Myocyte (in vitro differentiated cells): ENCODE measurements around the gene RSRC1. TPM values are rescaled to one million over a fixed set of nuclear protein-coding genes. Genes with fewer than 3 reads are reported as not detected.
"Not testable (repeated sequence)": the region's sequence is repeated elsewhere in the genome, so short reads cannot be mapped to it uniquely, and the experiment has no call there.

Source experiments
- DNase-seq: peaks from one replicate; pipeline ENCODE4 v3.0.0-alpha.2; 2012; ENCODE audit warnings: low read depth
- total RNA-seq: library from RNA; depleted of rRNA; stranded (reverse); fragments of >200 nt; gene quantifications from 2 replicates; pipeline ENCODE4 v1.2.3, GENCODE V29; 2014

The RSRC1 gene
- total RNA-seq, 1 donor from 2014 or later = 29.0 TPM

DNA sequence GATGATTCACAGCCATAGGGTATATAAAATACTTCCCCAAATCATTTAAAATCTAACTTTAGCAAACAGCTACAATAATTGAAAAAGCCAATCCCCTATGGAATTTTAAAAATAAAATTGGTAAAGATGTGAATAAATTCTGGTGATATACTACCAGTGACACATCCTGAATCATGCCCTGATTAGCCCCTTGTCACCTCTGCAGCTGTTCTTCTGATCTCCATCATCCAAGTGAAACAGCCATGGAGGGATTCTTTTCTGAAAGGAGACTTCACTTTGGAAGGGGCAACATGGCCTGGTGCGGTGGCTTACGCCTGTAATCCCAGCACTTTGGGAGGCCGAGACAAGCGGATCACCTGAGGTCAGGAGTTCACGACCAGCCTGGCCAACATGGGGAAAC, 345.5 kb downstream of the RSRC1 start:
- peak; percentile 19 for DNase-seq

DNA sequence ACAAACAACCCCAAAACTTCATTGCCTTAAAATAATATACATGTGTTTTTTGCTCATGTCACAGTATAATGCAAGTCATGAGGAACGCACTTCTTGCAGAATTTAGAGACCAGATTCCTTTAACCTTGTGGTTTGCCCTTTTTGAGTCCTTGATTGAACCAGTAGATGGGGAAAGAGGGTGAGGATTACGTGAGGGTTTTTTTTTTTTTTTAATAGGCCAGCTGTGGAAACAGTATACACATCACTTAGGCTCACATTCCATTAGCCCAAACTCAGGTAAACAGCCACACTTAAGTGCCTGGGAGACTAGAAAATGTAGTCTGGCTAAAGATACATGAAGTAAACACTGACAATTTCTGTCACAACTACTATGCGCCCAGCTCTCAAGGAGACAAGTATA, 346.2 kb downstream of the RSRC1 start:
- DNase-seq = peak; percentile 8

DNA sequence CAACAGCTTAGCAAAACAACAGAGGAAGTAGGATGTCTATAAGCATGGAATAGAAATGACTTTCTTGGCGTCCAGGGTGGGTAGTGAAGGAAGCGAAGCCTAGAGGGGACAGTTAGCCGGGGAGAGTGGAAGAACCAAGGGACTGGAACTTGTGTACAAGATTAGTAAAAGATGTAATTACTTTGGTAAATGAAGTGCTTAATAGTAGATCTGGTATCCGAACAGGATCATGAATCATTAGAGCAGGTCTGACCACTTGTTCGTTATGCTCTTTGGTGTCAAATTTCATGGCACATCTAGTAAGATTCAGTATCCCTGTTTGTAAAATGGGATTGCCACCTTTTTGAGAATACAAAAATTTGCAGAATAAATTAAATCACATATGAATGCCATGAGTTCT, 348.6 kb downstream of the RSRC1 start:
- DNase-seq = no peak

DNA sequence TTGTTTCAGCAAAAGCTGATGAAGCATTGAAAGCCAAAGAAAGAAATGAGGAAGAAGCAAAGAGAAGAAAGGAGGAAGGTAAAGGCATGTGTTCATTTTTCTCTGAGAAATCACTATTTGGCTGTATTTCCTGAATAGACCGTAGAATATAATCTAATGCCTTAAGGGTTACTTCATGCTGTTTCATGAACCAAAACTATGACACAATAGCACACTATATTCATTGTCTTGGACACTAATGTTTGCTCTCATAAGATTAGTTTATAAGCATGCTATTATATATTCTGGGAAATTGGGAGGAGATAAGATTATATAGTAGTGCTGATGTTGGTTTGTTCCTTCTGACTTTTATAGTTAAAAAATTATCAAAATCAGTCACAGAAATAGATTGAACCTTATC, 351.0 kb downstream of the RSRC1 start:
- DNase-seq = no peak

DNA sequence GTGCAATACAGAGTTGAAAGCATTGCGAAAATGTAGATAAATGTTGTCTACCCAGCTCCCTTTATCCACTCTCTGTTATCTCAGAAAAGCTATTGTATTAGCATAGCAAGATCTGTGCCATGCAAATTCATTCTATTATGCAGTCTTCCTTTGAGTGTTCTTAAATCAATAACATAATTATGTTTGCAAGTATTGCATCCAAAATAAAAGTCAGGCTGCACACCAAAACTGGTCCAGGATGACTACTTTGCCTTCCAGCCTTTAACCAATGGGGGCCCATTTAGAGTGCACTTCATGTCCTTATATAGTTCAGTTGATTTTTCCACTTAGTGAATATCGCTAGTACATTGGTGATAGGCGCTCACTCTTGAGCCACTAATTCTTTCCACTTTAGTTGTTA, 353.7 kb downstream of the RSRC1 start:
- no peak for DNase-seq

DNA sequence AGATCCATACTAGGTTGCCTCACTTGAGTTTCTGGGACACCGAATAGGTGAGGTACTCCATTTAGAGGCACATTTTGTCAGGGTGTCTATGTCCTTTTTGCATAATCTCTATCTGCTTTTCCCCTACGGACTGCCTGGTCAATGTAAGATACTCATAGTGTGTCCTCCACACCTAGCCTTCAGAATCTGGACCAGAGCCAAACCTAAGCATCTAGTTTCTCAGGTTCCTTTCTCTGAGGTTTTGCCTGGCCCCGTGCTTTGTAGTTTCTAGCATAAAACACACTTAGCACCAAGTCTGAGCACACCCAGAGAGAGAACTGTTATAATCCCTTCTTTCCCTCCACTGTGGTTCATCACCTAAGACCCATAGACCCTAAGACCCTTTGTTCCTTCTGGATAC, 355.2 kb downstream of the RSRC1 start:
- DNase-seq = no peak

DNA sequence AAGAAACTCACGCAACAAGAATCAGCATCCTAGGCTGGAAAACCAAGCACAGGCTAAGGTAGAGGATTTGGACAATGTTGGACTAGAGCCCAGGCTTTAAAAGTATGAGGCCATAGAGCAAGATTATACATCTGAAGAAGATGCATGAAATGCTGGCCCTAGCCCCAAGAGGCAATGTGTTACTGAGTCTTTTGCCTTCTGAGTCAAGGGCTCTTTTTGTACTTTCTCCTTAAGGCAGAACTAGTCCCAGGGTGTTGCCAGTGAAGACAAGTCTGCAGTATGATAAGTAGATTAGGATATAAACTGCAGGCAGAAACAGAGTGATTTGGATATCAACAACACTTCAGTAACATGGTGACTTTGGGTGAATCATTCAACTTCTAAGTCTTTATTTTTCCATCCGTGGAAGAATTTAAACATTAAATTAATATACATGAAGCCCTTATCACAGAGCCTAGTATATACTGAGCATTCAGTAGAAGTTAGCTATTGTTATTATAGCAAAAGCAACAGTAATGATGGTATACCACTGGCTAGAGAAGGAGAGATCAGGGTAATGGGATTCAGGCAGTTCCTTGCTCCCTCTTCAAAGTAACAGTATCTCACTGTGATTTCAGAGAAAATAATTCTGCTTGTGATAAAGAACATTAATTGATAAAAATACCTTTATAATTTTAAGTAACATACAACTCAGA, 361.2 kb downstream of the RSRC1 start:
- no peak for DNase-seq

DNA sequence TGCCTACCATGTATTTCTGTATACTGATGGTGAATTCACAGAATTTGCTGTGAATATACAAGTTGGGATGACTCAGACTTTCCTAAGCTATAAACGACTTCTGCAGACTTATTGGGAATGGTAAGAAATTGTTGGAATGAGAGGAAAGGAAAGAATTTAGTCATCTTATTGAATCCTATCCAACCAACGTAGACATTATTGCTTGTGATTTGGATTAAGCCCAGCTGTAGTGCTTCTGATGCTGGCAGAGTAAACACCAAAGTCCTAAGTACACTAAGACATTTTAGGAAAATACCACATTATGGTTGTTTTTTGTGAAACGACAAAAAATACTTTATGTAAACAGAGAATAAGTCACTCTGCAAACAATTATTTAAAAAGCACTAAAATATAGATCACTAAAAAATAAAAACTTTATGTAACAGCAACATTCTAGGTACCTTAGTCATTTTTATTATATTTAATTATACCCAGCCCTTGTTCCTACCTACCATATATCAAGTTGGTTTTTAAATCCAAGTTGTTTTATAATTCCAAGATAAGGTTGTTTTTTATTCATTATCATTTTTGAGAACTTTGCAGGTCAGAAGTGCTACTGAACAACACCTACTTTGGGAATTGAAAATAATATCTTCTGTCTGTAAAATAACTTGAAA, 361.9 kb downstream of the RSRC1 start:
- DNase-seq = peak; percentile 9

DNA sequence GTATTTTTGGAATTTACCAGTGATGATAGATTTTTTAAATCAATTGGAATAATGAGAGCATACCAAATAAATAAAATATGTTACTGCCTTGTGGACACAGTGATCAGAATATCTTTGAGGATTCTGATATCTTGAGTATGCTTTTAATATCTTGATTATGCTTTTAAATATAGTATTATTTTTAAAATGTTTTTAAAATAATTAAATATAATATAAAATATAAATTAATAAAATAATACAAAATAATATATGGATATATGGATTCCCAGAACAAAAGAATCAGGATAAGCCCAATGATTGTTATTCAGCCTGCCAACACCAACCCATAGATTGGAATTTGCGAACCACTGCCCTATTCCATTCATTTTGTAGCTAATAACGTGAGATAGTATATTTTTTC, 369.2 kb downstream of the RSRC1 start:
- DNase-seq = no peak

DNA sequence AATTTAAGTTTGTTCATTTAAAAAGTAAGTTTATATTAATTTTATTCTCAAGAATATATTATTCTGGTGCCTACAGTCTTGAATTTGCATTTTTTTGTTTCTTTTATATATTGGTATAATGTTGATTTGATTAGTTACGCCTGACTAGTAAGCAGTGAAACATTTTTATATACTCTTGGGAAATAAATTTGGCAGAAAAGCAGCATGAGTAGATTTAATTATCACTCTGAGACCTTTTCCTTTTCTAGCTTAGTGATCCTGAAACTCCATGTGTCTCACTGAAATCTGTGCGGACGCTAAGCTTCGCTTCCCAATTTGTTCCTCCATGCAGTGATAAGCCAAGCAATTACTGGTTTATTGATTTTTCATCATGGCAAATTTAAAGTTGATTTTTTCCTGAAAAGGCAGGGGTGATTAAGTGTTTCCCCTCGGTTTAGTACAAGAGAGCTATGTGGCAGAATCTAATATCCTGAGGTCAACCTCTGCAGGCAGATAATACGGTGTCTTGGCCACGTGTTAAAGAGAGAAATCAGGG, 373.9 kb downstream of the RSRC1 start:
- DNase-seq = no peak

DNA sequence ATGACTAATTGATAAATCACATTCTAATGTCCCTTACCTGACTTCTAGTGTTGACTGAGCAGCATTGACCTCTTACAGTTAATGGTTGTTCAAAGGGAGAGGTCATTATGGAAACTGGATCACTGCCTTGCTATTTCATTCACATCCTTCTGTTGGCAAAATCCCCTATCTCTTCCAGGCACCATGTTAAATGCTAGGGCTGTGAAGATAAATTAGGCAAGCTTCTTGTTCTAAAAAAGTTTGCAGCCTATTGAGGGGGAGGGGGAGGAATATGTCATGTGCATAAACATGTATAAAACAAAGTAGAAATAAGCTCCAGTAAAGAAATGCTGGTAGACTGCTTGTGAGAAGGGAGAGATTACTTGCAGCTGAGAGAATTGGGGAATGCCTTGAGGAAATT, 376.3 kb downstream of the RSRC1 start:
- no peak for DNase-seq

DNA sequence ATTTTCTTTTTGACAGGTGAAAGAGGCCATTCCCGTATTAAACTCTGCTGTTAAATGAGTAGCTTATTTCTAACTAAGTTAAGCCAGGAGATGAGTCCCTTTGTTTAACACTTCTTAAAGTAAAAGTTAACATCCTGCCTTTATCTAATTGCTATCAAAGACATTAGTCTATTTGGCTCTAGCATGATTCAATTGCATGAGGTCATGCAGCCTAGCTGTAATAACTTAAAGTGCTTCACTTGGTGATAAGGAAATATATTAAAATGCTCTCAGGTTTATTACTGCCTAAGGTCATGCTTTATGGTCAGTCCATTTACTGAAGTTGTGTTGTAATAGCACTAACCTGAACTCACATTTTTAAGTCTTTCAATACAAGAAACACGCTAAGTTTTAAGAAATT, 378.8 kb downstream of the RSRC1 start:
- DNase-seq = no peak

DNA sequence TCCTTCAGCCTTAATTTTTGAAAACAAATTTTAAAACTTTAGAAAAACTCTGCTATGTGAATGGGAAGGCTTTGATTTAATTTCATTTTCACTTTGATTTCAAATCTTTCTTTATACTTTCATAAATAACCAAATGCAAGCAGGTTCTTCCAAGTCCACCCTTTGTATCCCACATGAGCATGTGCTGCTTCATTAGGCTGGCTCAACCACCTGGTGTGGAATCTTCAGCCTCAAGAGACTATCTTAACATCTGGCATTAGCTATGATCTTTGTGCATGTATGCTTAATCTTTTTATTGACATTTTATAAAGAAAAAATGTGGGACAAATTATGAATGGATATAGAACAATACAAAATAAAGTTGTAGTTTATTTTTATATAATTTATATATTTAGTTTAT, 379.3 kb downstream of the RSRC1 start:
- no peak for DNase-seq

DNA sequence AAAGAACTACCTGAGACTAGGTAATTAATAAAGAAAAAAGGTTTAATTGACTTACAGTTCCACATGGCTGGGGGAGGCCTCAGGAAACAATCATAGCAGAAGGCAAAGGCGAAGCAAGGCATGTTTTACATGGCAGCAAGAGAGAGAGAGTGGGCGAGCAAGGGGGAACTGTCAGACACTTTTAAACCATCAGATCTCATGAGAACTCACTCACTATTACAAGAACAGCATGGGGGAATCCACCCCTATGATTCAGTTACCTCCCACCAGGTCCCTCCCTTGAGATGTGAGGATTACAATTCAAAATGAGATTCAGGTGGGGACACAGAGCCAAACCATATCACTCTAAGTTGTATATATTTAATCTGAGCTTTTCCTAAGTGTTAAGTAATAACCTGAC, 382.1 kb downstream of the RSRC1 start:
- DNase-seq = no peak

DNA sequence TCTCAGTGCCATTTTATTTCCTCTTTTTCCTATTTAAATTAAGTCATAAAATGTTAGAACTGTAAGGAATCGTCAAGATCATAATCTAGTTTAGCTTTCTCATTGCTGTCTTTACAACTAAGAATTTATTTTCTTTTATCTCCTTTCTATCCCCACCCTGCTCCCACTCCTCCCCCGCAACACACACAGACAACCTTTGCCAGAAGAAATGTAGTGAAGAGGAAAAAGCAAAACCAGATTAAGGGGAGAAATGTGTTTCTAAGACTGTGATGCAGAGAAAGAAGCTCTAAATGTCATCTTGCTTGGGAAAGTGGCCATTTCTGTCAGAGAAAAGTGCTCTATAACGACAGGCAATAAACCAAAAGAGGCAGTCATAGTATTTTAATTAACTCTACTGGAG, 382.8 kb downstream of the RSRC1 start:
- no peak for DNase-seq

DNA sequence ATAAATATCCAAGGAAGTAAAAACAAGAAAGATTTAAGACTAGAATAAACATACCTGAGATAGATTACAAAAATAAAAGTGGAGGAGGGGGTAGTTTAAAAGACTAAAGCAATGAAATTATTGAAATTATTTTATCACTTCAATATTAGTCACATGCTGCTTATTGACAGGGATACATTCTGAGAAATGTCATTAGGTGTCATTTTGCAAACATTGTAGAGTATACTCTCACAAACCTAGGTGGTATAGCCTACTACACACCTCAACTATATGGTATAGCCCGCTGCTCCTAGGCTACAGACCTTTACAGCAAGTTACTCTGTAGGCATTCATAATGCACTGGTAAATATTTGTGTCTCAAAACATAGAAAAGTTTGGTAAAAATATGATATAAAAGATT, 384.0 kb downstream of the RSRC1 start:
- no peak for DNase-seq

DNA sequence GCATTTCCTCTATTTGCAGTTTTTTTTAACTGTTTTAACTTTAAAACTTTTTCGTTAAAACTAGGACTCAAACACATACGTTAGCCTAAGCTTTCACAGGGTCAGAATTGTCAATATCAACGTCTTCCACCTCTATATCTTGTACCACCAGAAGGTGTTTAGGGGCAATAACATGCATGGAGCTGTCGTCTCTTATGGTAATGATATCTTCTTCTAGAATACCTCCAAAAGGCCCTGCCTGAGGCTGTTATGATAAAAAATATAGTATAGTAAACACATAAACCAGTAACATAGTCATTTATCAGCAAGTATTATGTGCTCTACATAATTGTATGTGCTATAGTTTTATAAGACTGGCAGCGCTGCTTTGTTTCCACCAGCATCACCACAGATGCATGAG, 384.8 kb downstream of the RSRC1 start:
- DNase-seq = no peak

DNA sequence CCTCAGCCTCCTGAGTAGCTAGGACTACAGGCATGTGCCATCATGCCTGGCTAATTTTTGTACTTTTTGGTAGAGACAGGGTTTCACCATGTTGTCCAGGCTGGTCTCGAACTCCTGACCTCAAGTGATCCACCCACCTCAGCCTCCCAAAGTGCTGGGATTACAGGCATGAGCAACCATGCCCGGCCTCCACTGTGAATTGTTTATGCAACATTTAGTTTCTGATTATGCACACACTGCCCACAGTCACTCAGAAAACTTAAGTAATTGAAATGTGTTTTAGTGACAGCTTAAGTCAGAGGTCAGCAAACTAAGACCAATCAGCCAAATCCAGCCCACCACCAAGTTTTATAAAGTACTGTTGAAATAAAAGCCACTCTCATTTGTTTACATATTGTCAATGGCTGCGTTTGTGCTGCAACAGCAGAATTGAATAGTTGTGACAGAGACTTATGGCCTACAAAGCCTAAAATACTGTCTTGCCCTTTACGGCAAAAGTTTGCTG, 385.6 kb downstream of the RSRC1 start:
- not testable (repeated sequence) for DNase-seq

DNA sequence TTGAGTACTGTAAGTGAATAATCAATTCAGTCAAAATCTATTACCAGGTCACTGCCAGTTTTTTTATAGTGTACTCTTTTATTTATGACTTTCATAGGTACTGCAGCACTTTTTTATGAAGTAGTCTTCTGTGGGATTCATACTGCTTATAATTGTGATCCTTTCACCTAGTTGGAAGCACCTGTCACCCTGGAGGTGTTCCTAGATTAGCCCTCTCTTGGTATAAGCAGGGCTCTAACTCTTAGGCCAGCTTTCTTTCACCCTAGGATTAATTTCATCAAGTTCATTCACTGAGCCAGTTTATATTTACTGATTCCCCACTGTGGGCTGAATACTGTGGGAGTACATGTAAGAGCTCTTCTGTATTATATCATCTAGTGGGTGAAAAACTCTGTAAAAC, 395.2 kb downstream of the RSRC1 start:
- no peak for DNase-seq

DNA sequence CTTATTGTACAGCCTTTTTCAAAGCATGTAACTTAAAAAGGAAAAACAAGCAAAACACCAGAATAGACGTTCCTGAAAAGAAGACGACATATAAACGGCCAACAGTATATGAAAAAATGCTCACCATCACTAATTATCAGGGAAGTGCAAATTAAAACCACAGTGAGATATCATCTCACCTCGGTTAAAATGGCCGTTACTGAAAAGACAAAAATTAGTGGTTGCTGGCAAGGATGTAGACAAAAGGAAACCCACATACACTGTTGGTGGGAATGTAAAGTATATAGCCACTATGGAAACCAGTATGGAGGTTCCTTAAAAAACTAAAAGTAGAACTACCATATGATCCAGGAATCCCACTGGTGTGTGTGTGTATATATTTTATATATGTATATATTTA, 396.6 kb downstream of the RSRC1 start:
- DNase-seq = no peak

DNA sequence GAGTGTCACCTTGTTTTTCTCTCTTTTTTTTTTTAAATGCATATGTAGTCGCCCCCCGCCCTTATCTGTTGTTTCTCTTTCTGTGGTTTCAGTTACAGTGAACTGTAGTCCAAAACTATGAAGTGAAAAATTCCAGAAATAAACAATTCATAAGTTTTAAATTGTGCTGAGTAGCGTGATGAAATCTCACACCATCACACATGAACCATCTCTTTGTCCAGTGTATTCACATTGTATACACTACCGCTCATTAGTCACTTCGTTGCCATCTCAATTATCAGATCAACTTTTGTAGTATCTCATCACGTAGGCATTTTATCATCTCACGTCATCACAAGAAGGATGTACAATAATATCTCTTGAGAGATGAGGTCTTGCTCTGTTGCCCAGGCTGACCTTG, 398.6 kb downstream of the RSRC1 start:
- no peak for DNase-seq

DNA sequence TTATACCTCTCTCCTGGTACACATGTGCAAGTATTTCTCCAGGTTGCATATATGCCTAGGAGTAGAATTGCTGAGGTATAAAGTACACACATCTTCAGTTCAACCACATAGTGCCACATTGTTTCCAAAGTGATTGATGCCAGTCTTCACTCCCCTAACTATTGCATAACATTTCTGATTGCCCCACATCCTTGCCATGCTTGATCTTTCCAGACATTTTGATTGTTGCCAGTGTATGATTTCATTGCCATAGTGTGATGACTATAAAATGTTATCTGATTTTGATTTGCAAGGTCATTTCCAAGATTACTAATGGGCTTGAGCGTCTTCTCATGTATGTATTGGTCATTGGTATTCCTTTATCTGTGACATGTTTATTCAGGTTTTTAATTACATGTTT, 400.0 kb downstream of the RSRC1 start:
- DNase-seq = no peak

DNA sequence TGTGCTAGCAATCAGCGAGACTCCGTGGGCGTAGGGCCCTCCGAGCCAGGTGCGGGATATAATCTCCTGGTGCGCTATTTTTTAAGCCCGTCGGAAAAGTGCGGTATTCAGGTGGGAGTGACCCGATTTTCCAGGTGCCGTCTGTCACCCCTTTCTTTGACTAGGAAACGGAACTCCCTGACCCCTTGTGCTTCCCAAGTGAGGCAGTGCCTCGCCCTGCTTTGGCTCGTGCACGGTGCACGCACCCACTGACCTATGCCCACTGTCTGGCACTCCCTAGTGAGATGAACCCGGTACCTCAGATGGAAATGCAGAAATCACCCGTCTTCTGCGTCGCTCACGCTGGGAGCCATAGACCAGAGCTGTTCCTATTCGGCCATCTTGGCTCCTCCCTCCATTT, 406.8 kb downstream of the RSRC1 start:
- not testable (repeated sequence) for DNase-seq
